ENCODE data around the gene DISC1. TPM values are rescaled to one million over a fixed set of nuclear protein-coding genes. Genes with fewer than 3 reads are reported as not detected.
"Not testable (repeated sequence)": the region's sequence is repeated elsewhere in the genome, so short reads cannot be mapped to it uniquely, and the experiment has no call there.

The DISC1 gene
- total RNA-seq, 1 donor from 2014 or later: 10.5 TPM

DNA sequence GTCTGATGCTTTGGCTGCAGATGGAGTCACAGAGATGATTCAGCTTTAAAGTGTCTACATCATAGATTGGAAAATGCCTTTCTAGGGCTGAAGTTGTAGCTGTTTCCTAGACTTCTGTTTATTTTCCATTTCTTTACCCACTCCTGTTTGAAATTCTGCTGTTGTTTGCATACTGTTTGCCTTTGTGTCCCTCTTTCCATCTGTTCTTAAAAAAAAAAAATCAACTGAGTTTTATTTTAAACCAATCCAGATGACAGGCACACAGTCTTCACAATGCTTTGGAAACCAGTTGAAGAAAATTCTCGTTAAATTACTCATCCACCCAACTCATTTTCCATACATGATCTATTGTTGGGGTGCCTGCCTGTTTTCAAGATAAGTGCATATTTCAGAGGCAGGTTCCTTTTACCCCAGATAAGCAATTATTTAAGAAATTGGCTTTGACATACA lies 245.9 kb downstream of the DISC1 start:
- intact Hi-C loops (cut with micrococcal nuclease): no loop called here

DNA sequence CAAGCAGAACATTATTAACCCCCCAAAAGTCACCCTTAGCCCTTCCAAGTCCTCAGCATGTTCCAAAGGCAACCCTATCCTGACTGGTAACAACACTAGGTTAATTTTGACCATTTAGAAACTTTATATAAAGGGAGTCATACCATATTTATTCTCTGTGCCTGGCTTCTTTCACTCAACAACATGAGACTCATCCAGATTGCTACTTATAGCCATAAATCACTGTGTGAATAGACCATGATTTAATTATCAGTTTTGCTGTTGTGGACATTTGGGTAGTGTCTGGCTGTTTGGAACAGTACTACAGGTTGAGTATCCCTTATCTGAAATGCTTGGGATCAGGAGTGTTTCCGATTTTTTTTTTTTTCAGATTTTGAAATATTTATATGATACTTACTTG lies 252.1 kb downstream of the DISC1 start:
- intact Hi-C loops (cut with micrococcal nuclease): no loop called here

DNA sequence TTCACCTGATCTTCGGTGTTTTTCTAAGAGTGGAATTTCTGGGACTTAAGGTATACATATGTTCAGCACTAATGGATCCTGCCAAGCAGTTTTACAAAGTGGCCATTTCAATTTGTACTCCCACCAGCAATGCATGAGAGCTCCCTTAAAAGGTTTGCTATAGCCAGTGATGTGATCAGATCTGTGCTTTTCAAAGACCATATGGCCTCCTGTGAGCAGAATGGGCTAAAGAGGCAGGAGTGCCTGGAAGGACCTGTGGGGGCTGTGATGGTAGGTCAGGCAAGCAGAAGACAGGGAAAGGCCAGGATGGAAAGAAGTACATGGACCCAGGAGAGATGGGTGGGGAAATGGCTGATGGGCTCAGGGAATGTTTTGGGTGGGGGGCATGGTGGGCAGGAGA lies 252.7 kb downstream of the DISC1 start:
- intact Hi-C loops (cut with micrococcal nuclease): no loop called here

DNA sequence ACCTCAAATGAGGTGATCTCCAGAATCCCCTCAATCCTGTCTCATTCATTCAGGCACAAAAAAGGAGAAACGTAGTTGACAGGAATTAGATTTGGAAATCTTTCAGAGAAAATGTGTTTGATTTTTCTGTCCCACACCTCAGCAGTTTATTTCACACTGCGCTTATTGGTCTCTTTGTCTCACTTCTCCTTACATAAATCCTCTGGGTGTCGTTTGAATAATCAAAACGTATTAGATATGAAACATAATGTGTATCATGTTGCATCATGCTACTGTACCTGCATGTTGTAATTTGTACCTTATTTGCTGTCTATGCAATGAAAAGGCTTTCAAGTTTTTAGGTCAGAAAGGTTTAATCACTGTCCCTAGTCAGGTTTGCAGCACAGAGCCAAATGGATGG lies 255.7 kb downstream of the DISC1 start:
- intact Hi-C loops (cut with micrococcal nuclease): no loop called here

DNA sequence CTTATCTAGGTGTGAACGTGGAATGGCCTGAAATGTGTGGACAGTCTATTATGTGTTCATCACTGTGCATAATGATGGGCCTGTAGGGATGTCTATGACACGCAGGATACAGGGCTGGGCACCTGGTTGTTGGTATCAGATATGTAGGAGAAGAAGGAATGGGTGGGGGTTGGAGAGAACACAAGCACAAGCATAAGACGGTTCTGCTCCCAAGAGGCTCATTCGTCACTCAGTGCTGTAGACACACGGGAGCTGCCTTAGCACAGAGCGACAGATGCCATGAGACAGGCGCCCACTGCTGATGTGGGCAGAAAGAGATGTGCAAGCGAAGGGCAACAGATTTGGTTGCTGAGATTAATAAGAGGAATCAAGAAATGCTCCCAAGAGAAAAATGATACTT lies 256.2 kb downstream of the DISC1 start:
- intact Hi-C loops (cut with micrococcal nuclease): no loop called here

DNA sequence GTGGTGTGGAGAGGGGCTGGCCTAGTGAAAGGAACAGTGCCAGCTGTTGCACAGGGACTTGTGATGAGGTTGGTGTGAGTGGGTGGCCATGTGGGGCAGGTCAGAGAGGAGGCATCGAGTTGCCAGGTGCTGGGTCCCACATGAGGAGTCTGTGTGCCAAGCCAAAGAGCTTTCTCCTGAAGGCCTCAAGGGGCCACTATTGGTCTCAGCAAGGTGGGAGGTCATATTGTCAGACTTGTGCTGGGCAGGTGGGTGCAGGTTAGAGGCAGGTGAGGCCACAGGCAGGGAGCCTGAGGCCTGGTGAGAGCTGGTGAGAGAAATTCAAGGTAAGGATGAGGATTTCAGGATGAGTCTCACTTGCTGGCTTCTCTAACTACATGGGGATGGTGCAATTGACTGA lies 256.8 kb downstream of the DISC1 start:
- intact Hi-C loops (cut with micrococcal nuclease): no loop called here

DNA sequence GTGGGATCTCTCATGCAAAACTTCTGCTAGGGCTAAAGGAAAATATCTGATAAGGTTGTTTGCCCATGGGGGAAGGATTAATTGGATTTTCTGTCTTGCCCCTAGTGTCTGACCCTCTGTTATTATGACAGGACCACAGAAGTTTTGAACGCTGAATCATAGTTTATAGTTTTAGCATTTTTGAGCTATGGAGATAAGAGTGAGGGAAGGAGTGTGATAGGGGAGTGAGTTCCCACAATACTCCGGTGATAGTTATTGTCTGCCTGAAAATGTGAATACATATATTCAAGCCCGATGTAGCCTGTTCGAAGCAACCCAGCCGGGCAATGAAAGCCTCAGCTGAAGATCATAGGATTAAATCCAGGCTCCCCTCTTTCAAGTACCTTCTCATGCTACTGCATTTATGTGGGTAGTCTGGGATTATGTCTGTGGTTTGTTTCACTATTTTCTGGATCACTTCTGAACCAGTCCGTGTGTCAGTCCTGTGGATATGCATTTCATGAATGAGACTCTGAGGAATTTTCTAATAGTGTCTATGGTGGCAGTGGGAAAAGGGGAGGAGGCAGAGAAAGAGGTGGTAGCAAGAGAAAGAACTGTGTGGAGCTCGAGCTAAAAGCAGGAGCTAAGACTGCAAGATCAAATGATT lies 258.7 kb downstream of the DISC1 start:
- intact Hi-C loops (cut with micrococcal nuclease): no loop called here

DNA sequence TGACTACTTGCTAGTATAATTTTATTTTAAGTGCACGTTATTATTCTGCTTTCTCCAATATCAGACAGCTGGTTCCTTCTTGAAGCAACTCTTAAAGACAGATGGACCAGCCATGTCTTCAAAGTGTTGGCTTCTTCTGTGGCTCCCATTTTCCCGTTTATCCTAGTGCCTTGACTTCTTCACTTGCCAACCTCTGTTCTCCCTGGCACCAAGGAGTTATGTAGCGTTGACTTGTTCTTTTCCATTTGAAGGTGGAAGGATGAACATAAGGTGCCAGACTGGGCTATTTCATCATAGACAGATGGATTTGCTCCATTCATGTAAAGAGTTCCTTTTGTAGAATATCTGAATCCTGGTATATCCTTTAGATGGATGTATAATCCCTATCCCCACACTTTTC lies 260.6 kb downstream of the DISC1 start:
- intact Hi-C loops (cut with micrococcal nuclease): no loop called here

DNA sequence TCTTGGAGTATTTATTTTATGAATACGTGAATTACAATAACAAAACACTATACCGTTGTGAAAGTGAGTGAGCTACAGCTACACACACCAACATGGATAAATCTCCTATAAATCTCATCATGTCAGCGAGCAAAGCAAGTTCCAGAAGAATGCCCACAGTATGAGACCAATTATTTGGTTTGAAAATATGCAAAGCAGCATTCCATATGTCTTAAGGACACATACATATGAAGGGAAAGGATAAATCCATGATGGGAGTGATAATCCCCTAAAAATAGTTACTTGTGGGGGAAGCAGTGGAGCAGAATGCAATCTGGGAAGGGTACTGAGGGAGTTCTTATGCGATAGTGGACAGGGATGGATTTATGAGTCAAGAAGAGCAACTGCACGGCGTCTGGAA lies 261.3 kb downstream of the DISC1 start:
- intact Hi-C loops (cut with micrococcal nuclease): no loop called here

DNA sequence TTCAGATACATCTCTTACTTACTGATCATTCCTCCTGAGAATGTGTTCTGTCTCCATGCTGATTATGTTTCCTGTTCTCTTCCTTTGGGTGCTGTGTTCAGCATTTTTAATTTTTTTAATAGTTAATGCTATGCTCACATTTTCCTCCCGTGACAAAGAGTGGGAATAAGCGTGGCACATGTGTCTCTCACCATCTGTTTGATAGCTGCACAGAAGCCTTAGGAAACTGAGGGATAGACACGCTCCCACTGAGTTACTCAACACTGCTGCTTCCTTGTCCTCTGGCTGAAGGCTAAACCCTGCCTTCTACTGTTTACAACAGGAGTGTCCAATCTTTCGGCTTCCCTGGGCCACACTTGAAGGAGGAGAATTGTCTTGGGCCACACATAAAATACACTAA lies 264.2 kb downstream of the DISC1 start:
- intact Hi-C loops (cut with micrococcal nuclease): no loop called here

DNA sequence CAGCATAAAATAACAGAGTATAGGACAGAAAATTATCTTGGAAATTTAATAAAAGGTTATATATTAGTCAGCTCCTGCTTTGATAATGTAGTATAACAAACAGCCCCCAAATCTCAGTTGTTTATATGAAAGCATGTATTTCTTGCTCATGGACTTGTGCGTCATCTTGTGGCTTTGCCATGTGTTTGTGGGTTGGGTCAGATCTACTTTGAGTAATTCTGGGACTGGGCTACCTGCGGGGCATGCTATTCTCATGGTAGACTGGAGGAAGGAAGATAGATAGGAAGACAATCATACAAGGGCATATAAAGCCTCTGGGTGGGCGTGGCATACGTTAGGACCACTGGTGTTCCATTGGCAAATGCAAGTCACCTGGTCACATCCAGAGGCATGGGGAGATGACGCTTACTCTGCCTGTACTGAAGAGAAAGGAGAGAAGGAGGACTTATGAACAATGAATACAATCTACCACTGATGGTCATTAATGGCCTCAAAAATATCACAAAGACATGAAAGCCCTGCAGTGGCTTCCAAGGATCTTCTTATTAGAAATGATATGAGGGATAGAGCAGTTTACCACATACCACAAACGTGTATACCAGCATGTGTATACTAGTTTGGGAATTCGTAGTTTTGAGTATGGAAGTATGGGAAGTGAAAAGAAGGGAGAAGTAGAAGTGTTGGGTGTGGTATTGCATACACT lies 267.0 kb downstream of the DISC1 start:
- intact Hi-C loops (cut with micrococcal nuclease): no loop called here

DNA sequence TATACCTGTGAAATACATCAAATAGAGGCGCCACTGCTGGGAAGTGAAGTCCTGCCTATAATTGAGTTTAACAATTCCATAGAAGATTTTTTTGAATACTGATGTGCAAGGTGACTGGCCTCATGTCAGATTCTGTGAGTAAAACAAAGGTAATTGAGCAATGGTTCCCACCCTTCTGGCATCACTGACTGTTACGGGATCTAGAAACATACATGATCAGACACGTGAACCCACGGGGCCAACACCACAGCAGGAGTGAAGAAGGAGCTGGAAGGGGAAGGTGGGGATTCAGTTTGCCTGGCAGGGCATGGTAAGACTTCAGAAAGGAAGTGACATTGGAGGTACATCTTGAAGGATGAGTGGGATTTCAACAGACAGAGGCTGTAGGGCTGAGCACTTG lies 270.2 kb downstream of the DISC1 start:
- intact Hi-C loops (cut with micrococcal nuclease): no loop called here

DNA sequence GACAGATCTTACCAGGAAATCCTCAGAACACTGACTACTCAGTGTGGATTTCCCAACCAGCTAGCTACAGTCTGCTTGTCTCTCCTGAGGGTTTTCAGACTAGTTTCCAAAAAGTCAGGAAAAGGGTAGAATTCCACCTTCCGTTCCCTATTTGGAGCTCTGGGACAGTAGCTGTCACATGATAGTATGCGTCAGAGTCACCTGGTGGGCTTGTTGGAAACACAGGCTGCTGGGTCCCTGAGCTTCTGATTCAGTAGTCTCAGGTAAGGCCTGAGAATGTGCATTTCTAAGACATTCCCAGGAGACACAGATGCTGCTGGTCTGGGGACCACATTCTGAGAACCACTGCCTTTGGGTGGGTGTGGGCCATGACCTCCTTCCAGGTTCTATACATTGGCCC lies 272.5 kb downstream of the DISC1 start:
- intact Hi-C loops (cut with micrococcal nuclease): no loop called here

DNA sequence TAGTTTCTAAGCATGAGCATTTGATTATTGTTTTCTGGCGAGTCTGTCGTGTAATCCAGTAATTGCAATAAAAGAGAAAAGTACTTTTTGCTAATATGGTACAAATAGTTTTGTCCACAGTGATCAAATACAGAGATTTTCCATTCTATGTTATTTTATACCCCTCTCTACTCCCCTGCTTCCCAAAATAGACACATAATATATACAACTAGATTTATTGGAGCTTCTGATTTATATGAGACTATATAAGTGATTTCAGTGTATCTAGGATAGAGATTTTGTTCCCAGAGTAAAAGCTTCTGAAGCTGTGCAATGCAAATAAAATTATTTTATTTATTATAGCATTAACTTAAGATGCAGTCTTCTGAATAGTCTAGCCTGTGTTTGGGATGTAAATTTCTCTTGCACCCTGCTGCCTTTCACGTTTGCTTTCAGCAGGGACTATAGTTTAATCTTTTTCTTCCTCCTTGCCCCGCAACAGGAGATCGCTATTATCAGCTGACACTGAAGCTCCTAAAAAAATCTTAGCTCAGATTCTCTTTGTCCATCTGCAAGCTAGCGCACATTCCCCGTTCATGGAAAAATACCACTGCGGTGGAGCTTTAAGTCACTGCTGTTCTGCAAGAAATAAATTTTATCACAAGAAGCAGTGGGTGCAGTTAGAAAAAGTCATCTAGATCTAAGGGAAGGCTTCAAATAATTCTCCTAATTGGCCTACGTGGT lies 273.3 kb downstream of the DISC1 start:
- intact Hi-C loops (cut with micrococcal nuclease): no loop called here

DNA sequence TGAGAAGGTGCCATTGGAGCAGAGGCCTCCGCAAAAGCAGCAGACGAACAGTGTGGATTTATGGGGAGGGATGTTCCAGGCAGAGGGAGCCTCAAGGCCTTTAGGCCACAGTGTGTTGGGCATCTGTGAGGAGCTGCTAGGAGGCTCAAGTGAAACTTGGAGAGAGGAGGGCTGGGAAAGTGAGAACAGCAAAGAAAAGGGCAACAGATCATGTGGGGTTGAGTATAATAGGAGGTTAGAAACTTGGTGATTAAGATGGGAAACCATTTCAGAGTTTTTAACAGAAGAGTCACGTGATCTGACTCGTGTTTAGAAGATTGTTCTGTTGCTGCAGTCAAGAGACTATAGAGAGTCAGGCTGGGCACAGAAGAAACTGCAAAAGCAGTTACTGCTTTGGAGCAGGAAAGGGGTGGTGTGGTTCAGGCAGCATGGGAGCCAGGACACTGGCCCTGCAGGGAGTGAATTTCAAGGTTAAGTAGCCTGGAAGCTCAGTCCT lies 277.0 kb downstream of the DISC1 start:
- intact Hi-C loops (cut with micrococcal nuclease): no loop called here

DNA sequence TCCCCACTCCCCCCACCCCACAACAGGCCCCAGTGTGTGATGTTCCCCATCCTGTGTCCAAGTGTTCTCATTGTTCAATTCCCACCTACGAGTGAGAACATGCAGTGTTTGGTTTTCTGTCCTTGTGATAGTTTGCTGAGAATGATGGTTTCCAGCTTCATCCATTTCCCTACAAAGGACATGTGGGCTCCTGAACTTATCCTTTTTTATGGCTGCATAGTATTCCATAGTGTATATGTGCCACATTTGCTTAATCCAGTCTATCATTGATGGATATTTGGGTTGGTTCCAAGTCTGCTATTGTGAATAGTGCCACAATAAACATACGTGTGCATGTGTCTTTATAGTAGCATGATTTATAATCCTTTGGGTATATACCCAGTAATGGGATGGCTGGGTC lies 280.7 kb downstream of the DISC1 start:
- intact Hi-C loops (cut with micrococcal nuclease): not testable (repeated sequence)

DNA sequence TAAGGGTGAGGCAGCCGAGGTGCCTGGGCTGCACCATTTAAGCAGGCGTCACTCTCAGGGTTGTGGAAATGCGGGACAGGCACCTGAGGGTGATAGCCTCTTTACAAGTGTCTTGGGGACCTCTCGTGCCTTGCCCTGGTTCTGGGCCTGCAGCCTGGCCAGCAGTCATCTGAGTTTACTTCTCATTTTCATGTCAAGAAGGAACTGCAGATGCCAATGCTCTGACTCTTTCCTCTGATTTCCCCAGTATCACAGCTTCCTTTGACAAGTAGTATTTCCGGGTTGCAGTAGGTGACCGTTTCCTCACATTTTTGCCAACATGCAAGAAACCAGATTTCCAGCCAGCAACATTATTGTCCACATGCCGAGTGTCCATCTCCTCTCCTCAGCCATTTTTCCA lies 286.9 kb downstream of the DISC1 start:
- intact Hi-C loops (cut with micrococcal nuclease): no loop called here

DNA sequence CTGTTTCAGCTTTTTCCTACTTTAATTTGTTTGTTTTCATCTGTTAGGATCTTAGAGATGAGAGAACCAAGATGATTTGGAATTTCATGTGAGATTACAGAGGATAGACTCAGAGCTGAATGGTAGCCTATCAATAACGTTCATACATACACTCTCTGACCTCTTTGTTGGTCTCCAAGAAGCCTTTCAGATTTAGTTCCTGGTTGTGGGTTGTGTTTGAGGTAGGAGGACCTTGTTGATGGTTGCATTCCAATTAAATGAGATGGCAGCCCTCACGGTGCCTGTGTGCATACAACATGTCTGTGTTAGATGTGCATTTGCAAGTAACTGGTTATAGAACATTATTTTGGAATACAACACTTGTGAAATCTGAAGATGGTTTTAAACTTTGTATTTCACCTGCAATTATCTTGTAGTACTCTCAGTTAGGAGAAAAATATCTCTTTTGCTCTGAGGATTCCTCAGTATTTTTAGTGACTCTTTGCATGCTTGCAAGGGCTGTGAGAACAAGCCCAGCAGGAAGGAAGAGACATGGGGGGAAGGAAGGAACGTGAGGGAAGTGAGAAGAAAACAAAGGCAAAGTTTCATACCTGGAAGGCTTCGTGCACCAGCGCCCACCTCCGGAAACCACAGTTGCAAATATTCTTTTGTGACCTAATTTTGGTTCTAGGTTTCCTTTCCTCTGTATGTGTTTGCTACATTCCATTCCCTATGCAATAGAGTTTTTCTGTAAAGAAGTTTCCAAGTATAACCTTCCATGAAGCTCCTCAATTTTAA lies 291.8 kb downstream of the DISC1 start:
- intact Hi-C loops (cut with micrococcal nuclease): no loop called here

DNA sequence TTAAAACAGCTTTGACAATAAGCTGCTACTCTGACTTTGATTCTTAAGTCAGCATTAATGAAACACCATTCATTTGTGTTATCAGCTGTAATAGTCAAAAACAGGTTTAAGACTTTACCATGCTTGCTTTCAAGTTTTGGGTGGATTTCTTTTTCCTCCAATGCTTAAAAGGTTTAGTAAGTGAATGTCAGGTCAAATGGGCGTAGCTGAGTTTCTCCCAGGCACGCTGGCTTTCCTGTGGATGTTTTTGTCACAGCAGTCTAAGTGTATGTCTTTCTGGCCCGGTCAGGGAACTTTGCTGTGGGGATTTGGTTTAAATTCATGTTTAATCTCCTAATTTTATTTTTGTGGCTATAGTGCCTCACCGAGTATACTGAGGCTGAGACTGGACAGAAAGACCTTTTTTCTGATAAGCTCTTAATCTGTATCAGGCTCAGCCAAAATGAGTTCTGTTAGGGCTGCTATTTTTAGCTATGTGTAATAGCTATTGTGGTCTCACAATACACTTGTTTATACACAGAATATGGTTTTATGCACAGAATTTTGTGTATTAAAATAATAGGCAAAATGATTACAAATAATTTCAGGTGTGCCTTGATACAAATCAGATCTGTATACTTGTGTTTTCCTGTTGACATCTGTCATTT lies 292.8 kb downstream of the DISC1 start:
- intact Hi-C loops (cut with micrococcal nuclease): no loop called here

DNA sequence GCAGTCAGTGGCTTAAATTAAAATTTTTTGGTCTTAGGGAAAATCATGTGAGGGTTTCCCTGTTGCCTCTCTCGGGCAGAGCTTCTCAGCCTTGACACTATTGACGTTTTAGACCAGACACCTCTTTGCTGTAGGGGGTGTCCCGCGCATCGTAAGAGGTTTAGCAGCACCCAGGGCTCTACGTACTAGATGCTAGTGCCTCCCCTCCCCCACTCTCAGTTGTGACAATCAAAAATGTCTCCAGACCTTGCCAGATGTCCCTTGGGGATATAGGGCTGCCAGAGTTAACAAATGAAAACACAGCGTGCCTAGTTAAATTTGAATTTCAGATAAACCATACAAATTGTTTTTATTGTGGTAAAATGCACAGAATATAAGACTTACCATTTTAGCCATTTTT lies 293.3 kb downstream of the DISC1 start:
- intact Hi-C loops (cut with micrococcal nuclease): no loop called here

All from T-helper 2 cell treated with Interferon-gamma antibody and Interleukin-4, amounts not matched to agents 100 ng/mL and 5 ng/mL, for 36 hours (primary cell).